ENCODE measurements around the gene SGCA.

- TF ChIP-seq RAD21 (conservative IDR thresholded peaks at IDR 0.05) (no peak), CTCF (IDR thresholded peaks at IDR 0.05; ENCODE audit: poor library complexity, severe bottlenecking) (no peak), TAF1 (IDR thresholded peaks at IDR 0.05; ENCODE audit: low read depth) (no peak), SMC3 (conservative IDR thresholded peaks at IDR 0.05; ENCODE audit: poor library complexity) (no peak), EP300 (conservative IDR thresholded peaks at IDR 0.05; ENCODE audit: poor library complexity, severe bottlenecking) (no peak), MXI1 (conservative IDR thresholded peaks at IDR 0.05; ENCODE audit: poor library complexity, severe bottlenecking) (no peak), EZH2 (IDR thresholded peaks at IDR 0.05; ENCODE audit: borderline replicate concordance, insufficient read depth, low read length, poor library complexity, severe bottlenecking) (no peak)
Observed at GRCh38 chr17:50209472-50210239, 43.9 kb downstream of the SGCA start.
